Calu3 (cell line): ENCODE measurements around the gene CBLN1. TPM values are rescaled to one million over a fixed set of nuclear protein-coding genes. Genes with fewer than 3 reads are reported as not detected.

Source experiments
- BruUV-seq: library from RNA; stranded (reverse); fragments of 400-500 nt; replicated peaks from 2 replicates; lab custom pipeline; 2021; lab: Mats Ljungman, UMichigan
- CTCF ChIA-PET: fragments of 300-600 bp; sonication (Branson Sonifier 250); formaldehyde crosslinking; loops from one replicate; lab custom pipeline; 2022; ENCODE audit warnings: antibody characterized with exemption; lab: Charles Lee
- DNase-seq: peaks from one replicate; pipeline ENCODE4 v3.0.0; 2022
- H3K27ac Mint-ChIP-seq: one replicate; pipeline ENCODE4 v1.8.0; 2022; ENCODE audit warnings: mixed read lengths; ENCODE audit not compliant: unreplicated experiment
- H3K27me3 Mint-ChIP-seq: one replicate; pipeline ENCODE4 v1.8.0; 2022; ENCODE audit warnings: mixed read lengths; ENCODE audit not compliant: unreplicated experiment
- H3K36me3 Mint-ChIP-seq: one replicate; pipeline ENCODE4 v1.8.0; 2022; ENCODE audit warnings: mild to moderate bottlenecking, moderate library complexity, mixed read lengths; ENCODE audit not compliant: insufficient read depth, unreplicated experiment
- H3K4me1 Mint-ChIP-seq: one replicate; pipeline ENCODE4 v1.8.0; 2022; ENCODE audit warnings: mild to moderate bottlenecking, low read depth, mixed read lengths; ENCODE audit not compliant: unreplicated experiment
- H3K4me3 Mint-ChIP-seq: one replicate; pipeline ENCODE4 v1.8.0; 2022; ENCODE audit warnings: mild to moderate bottlenecking, low read depth, moderate library complexity, mixed read lengths; ENCODE audit not compliant: unreplicated experiment
- H3K9me3 Mint-ChIP-seq: one replicate; pipeline ENCODE4 v1.8.0; 2022; ENCODE audit warnings: low read depth, mixed read lengths; ENCODE audit not compliant: unreplicated experiment
- intact Hi-C: fragments of 100-400 bp; cut with micrococcal nuclease; formaldehyde crosslinking; loops from one replicate; pipeline ENCODE4 v1.10.0; 2022; ENCODE audit not compliant: unreplicated experiment
- total RNA-seq: library from RNA; stranded (reverse); gene quantifications from 2 replicates; pipeline ENCODE4 v1.2.3, GENCODE V29; 2022
- TF ChIP-seq, protein P1 (sequence below): fragments of 200-600 bp; IDR thresholded peaks from one replicate; pipeline ENCODE4 v1.8.0; 2022; ENCODE audit warnings: antibody characterized with exemption; ENCODE audit not compliant: unreplicated experiment

Gene CBLN1
- total RNA-seq, 1 experiment from 2014 or later: not detected

- Mint-ChIP-seq H3K4me3 (no peak overlapping the region), H3K27me3 (peaks cover 33% of the 10 kb centered on the region), H3K9me3 (peaks cover 5% of the 10 kb centered on the region), H3K36me3 (no peaks in the 10 kb centered on the region), H3K27ac (no peak overlapping the region), H3K4me1 (no peaks in the 10 kb centered on the region)
- BruUV-seq: no TSS peak
- TF ChIP-seq, protein P1, sequence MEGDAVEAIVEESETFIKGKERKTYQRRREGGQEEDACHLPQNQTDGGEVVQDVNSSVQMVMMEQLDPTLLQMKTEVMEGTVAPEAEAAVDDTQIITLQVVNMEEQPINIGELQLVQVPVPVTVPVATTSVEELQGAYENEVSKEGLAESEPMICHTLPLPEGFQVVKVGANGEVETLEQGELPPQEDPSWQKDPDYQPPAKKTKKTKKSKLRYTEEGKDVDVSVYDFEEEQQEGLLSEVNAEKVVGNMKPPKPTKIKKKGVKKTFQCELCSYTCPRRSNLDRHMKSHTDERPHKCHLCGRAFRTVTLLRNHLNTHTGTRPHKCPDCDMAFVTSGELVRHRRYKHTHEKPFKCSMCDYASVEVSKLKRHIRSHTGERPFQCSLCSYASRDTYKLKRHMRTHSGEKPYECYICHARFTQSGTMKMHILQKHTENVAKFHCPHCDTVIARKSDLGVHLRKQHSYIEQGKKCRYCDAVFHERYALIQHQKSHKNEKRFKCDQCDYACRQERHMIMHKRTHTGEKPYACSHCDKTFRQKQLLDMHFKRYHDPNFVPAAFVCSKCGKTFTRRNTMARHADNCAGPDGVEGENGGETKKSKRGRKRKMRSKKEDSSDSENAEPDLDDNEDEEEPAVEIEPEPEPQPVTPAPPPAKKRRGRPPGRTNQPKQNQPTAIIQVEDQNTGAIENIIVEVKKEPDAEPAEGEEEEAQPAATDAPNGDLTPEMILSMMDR: no peak
- DNase-seq: no peak
- CTCF ChIA-PET: no interaction called here
- intact Hi-C loops: no loop called here
Observed at GRCh38 chr16:49280841-49281371, 732 bp downstream of the CBLN1 start.

GRCh38 chr16:49280105-49280741 lies 1.4 kb downstream of the CBLN1 start:
- Mint-ChIP-seq H3K9me3 (peaks cover 5% of the 10 kb centered on the region), H3K4me1 (no peaks in the 10 kb centered on the region), H3K4me3 (no peak overlapping the region), H3K27ac (no peak overlapping the region), H3K27me3 (peaks cover 31% of the 10 kb centered on the region), H3K36me3 (no peaks in the 10 kb centered on the region)
- intact Hi-C loops: no loop called here
- TF ChIP-seq, protein P1: no peak
- DNase-seq: no peak
- no TSS peak for BruUV-seq
- CTCF ChIA-PET: no interaction called here

DNA sequence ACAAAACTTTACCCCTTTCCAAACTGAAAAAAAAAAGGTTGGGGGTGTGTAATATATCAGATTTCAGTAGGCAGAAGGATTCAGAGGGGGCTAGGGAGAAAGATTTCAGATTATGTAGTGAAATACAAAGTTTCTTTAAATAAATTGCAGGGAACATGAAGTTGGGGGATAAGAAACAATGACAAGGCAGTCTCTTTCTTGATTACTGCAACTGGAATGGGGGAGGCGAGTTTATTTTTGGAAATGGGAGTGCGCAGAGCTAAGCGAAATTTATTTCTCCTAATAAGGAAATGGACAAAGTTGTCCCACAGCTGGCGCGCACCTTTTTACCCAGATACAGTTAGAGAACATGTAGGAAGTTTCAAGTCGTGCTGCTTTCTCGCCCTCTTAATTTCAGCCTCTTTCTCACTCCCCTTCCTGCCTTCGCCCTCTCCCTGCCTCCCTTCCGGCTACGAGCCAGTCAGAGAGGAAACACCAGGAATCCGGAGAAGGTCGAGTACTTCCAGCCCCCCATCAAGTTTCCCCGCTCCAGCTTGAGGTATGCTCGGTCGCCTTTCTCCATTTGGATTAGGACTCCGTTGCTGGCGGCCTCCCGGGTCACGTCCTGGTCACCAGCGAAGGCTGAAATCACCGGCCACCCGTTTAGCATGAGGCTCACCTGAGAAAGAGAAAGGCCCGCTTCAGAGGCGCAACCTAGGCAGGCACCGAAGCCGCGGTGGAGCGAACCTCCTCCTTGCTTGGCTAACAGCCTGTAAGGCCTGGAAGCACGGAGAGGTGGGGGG lies 2.5 kb downstream of the CBLN1 start:
- BruUV-seq: no TSS peak
- Mint-ChIP-seq H3K9me3 (peaks cover 5% of the 10 kb centered on the region), H3K27ac (no peak overlapping the region), H3K36me3 (no peaks in the 10 kb centered on the region), H3K27me3 (peaks cover 20% of the 10 kb centered on the region), H3K4me1 (no peaks in the 10 kb centered on the region), H3K4me3 (no peak overlapping the region)
- CTCF ChIA-PET: no interaction called here
- TF ChIP-seq, protein P1: no peak
- no peak for DNase-seq
- intact Hi-C loops: no loop called here

GRCh38 chr16:49278567-49278827 lies 3.1 kb downstream of the CBLN1 start:
- CTCF ChIA-PET: no interaction called here
- DNase-seq: no peak
- no peak overlapping the region for H3K27ac Mint-ChIP-seq
- peaks cover 5% of the 10 kb centered on the region for H3K9me3 Mint-ChIP-seq
- TF ChIP-seq, protein P1: no peak
- no peaks in the 10 kb centered on the region for H3K36me3 Mint-ChIP-seq
- no peak overlapping the region for H3K4me3 Mint-ChIP-seq
- intact Hi-C loops: no loop called here
- BruUV-seq: no TSS peak
- peaks cover 13% of the 10 kb centered on the region for H3K27me3 Mint-ChIP-seq
- H3K4me1 Mint-ChIP-seq: no peaks in the 10 kb centered on the region
